HEK293T (cell line): ENCODE results near the gene MAP3K14.

Source experiments
- HDGF ChIP-seq: fragments of 450-650 bp; IDR thresholded peaks from 2 replicates; pipeline ENCODE4 v1.6.1; 2017; ENCODE audit warnings: antibody characterized with exemption, borderline replicate concordance
- LEF1 ChIP-seq: fragments of 450-650 bp; IDR thresholded peaks from 2 replicates; pipeline ENCODE4 v1.6.1; 2017; ENCODE audit warnings: mild to moderate bottlenecking, borderline replicate concordance
- SP1 ChIP-seq: fragments of 450-650 bp; IDR thresholded peaks from 2 replicates; pipeline ENCODE4 v1.6.1; 2017
- TARDBP ChIP-seq: fragments of 450-650 bp; IDR thresholded peaks from 2 replicates; pipeline ENCODE4 v1.6.1; 2016

DNA sequence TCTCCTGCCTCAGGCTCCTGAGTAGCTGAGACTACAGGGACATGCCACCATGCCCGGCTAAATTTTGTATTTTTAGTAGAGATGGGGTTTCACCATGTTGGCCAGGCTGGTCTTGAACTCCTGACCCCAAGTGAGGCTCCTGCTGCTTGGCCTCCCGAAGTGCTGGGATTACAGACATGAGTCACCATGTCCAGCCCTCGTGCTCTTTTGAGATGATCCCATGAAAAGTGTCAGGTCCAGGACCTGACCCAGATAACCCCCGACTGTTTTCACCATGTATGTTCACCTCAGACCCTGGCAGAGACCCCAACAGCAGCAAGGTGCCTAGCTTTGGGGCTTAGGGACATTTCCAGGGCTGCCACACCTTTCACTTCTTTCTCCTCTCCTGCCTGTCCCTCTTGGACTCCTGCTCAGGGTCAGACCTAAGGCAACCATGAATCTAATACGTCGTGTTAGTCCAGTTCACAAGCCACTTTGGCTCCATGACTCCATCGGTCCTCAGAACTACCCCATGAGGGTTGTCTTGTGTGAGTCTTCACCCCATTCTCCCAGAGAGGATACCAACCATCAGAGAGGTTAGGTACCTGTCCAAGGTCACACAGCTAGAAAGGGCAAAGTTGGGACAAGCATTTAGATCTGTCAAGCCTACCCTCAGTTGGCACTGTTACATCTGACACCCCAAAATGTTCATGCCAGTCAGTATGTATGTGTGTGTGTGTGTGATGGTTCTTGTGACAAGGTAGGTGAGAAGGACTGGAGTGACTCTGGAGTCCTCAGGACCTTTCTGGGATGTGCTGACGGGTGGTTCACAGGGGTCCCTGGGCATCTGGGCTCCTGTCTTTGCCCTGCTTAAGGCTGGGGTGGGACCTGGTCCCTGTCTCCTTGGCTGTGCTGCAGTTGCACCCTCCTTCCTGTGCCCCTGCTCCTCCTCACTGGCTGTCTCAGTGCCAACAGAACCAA lies 23.1 kb upstream of the MAP3K14 start:
- no peak for TF ChIP-seq TARDBP
- no peak for TF ChIP-seq LEF1
- TF ChIP-seq HDGF, result no peak
- no peak for TF ChIP-seq SP1
